MCF 10A (cell line): Measurements from ENCODE around the gene GGTLC3. TPM values are rescaled to one million over a fixed set of nuclear protein-coding genes. Genes with fewer than 3 reads are reported as not detected.
"Not testable (repeated sequence)": the region's sequence is repeated elsewhere in the genome, so short reads cannot be mapped to it uniquely, and the experiment has no call there.

ENCODE experiments used
- Bru-seq: library from RNA; stranded (reverse); fragments of 400-500 nt; gene quantifications from one replicate; lab custom pipeline; 2021; lab: Mats Ljungman, UMichigan
- BruChase-seq, 2 experiments: library from RNA; stranded (reverse); fragments of 400-500 nt; gene quantifications; one replicate each; lab custom pipeline; 2021; lab: Mats Ljungman, UMichigan
- BruUV-seq: library from RNA; stranded (reverse); fragments of 400-500 nt; replicated peaks from 2 replicates; lab custom pipeline; 2021; lab: Mats Ljungman, UMichigan
- CTCF ChIA-PET: fragments of 300-600 bp; sonication (Branson Sonifier 250); formaldehyde crosslinking; extraction: SDS; loops from one replicate; lab custom pipeline; 2021; ENCODE audit warnings: antibody characterized with exemption, inconsistent platforms; lab: Yijun Ruan, JAX
- POLR2A ChIA-PET: fragments of 300-600, 350-650 bp; sonication (Branson Sonifier 250); formaldehyde crosslinking; extraction: SDS; loops from one replicate; lab custom pipeline; 2020; ENCODE audit warnings: antibody characterized with exemption, inconsistent platforms; lab: Yijun Ruan, JAX
- DNase-seq: peaks from one replicate; pipeline ENCODE4 v3.0.0-alpha.2; 2018; ENCODE audit not compliant: unreplicated experiment
- H3K27ac Mint-ChIP-seq: one replicate; pipeline ENCODE4 v1.8.0; 2022; ENCODE audit warnings: mild to moderate bottlenecking, low read depth, mixed read lengths; ENCODE audit not compliant: unreplicated experiment
- H3K27me3 Mint-ChIP-seq: one replicate; pipeline ENCODE4 v1.8.0; 2022; ENCODE audit warnings: mixed read lengths; ENCODE audit not compliant: insufficient read depth, unreplicated experiment
- H3K36me3 Mint-ChIP-seq: one replicate; pipeline ENCODE4 v1.8.0; 2022; ENCODE audit warnings: mild to moderate bottlenecking, moderate library complexity, mixed read lengths; ENCODE audit not compliant: insufficient read depth, unreplicated experiment
- H3K4me1 Mint-ChIP-seq: one replicate; pipeline ENCODE4 v1.8.0; 2022; ENCODE audit warnings: mixed read lengths; ENCODE audit not compliant: insufficient read depth, unreplicated experiment
- H3K4me3 Mint-ChIP-seq: one replicate; pipeline ENCODE4 v1.8.0; 2022; ENCODE audit warnings: mild to moderate bottlenecking, moderate library complexity, mixed read lengths; ENCODE audit not compliant: unreplicated experiment
- H3K9me3 Mint-ChIP-seq: one replicate; pipeline ENCODE4 v1.8.0; 2022; ENCODE audit warnings: mixed read lengths; ENCODE audit not compliant: unreplicated experiment
- intact Hi-C: fragments of 100-400 bp; cut with micrococcal nuclease; formaldehyde crosslinking; loops from 2 replicates; pipeline ENCODE4 v1.14.1; 2022
- long read RNA-seq: library from polyadenylated mRNA; stranded (forward); transcript quantifications from one replicate; pipeline ENCODE4 v2.0.0, GENCODE V29; 2022
- total RNA-seq: library from RNA; stranded (reverse); gene quantifications from 2 replicates; pipeline ENCODE4 v1.2.3, GENCODE V29; 2022

GGTLC3 gene
- total RNA-seq: not detected in 2 replicates
- not detected for Bru-seq, nascent RNA
- BruChase-seq, experiment 1, labeled RNA remaining after a 6-hour chase: not detected
- BruChase-seq, experiment 2, labeled RNA remaining after a 2-hour chase: not detected
- long read RNA-seq: 0 reads

DNA sequence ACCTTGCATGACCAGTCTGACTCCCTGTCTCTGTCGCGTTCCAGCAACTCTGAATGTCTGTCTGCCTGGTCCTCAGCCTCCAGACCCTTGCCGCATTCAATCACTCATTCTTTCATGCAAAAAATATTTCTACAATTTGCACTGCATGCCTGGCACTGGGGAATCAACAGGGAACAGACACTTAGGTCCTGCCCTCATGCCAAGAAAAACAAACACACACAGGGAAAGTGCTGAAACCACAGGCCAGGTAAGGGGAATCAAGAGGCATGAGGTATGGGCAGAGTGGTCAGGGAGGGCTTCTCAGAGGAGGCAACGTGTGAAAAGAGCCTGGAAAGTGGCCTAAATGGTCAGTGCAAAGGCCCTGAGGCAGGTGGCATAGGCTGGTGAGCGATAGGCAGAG lies at the start of gene GGTLC3:
TSS of gene GGTLC3 (minus strand) at position 101 of the 400 bp plus-strand sequence. CDS start 264 bp downstream, outside the sequence.
- H3K4me3 Mint-ChIP-seq, H3K27me3 Mint-ChIP-seq, H3K9me3 Mint-ChIP-seq, CTCF ChIA-PET, BruUV-seq, H3K36me3 Mint-ChIP-seq, H3K27ac Mint-ChIP-seq, H3K4me1 Mint-ChIP-seq, POLR2A ChIA-PET, intact Hi-C loops, DNase-seq: not testable (repeated sequence)

- BruUV-seq, H3K27ac Mint-ChIP-seq, H3K4me1 Mint-ChIP-seq, DNase-seq, H3K27me3 Mint-ChIP-seq, H3K4me3 Mint-ChIP-seq, CTCF ChIA-PET, H3K36me3 Mint-ChIP-seq, POLR2A ChIA-PET, H3K9me3 Mint-ChIP-seq, intact Hi-C loops: not testable (repeated sequence)
Observed at GRCh38 chr22:18560099-18560974, 42.4 kb upstream of the GGTLC3 start.

- POLR2A ChIA-PET, H3K4me1 Mint-ChIP-seq, H3K27ac Mint-ChIP-seq, H3K27me3 Mint-ChIP-seq, H3K4me3 Mint-ChIP-seq, CTCF ChIA-PET, BruUV-seq, H3K36me3 Mint-ChIP-seq, intact Hi-C loops, DNase-seq, H3K9me3 Mint-ChIP-seq: not testable (repeated sequence)
Observed at GRCh38 chr22:18558939-18559338, 41.0 kb upstream of the GGTLC3 start.

DNA sequence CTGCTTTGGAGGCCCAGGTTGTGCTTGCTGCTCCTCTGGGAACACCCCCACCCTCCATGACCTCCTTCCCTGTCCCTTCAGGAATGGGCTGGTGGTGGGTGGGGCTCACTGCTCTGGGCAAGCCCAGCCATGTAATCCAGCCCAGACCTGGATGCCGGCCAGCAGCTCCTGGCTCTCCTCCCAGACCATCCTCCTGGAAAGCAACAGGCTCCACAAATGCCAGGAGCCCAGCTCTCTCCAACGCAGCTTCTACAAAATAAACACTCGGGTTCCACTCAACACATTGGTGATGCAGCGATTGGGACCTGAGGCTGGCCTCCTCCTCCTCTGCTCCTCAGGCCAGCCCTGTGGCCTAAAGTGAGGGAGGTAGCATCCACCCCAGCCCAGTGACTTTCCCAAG lies 40.6 kb upstream of the GGTLC3 start:
- H3K4me3 Mint-ChIP-seq, BruUV-seq, H3K36me3 Mint-ChIP-seq, H3K27ac Mint-ChIP-seq, CTCF ChIA-PET, intact Hi-C loops, H3K4me1 Mint-ChIP-seq, H3K27me3 Mint-ChIP-seq, DNase-seq, POLR2A ChIA-PET, H3K9me3 Mint-ChIP-seq: not testable (repeated sequence)

DNA sequence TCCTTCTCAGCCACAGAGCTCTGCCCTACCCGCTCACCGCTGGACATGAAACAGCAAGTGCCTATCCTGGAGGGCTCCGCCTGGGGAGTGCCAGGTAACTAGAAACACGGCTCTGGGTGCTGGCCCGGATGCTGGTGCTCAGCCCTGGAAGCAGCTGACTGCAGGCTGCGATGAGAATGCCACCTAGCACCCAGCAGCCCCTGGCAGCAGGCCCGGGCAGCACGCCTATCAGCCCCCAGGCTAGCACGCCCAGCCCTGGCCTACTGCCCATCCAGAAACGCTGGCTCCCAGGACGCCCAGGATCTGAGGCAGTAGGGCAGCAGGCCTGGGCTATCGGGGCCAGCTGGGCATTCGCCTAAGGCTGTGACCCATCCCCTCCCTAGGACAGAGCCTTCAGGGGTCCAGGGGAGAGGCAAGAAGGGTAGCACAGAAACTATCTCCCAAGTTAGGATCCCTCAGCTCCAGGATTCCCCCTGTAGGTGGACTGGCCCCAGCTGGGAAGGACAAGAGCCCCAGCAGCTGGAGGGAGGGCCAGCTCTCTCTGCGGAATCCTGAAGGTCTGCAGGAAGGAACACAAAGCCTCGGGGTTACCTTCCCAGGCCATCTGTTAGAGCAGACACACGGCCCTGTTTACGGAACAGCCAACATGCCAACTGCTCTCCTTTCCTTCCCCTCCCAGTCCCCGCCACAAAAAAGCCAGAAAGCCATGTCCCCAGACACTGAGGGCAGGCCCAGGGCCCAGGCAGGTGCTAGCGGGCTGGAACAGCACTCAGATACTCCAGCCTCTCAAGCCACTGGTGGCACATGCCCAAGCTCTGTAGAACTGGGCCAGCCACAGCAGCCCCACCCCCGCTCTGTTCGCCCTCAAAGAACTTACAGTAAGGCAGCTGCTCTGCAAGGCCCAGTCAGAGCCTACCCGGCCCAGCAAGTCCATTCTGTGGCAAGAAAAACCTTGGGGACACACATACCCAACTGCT lies 36.6 kb upstream of the GGTLC3 start:
- CTCF ChIA-PET, H3K27me3 Mint-ChIP-seq, H3K4me1 Mint-ChIP-seq, POLR2A ChIA-PET, BruUV-seq, H3K36me3 Mint-ChIP-seq, DNase-seq, H3K27ac Mint-ChIP-seq, H3K9me3 Mint-ChIP-seq, H3K4me3 Mint-ChIP-seq, intact Hi-C loops: not testable (repeated sequence)

GRCh38 chr22:18552839-18553597 lies 35.1 kb upstream of the GGTLC3 start:
- H3K36me3 Mint-ChIP-seq, DNase-seq, H3K9me3 Mint-ChIP-seq, CTCF ChIA-PET, intact Hi-C loops, H3K27ac Mint-ChIP-seq, H3K4me1 Mint-ChIP-seq, H3K27me3 Mint-ChIP-seq, BruUV-seq, POLR2A ChIA-PET, H3K4me3 Mint-ChIP-seq: not testable (repeated sequence)

DNA sequence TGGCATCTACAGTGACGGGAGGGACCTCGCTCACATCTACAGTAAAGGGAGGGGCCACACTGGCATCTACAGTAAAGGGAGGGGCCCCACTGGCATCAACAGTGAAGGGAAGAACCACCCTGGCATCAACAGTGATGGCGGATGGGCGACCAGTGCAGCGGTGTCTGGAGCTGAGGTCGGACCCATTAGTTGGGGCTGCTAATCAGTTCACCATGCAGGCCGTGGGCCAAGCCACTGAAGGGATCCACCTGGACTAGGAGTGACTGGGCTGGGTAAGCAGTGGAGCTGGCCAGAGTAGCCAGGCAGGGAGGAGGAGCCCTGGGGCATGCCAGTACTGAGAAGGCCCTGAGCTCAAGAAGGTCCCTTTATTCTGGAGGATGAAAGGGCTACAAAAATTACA lies 33.1 kb upstream of the GGTLC3 start:
- BruUV-seq, H3K4me3 Mint-ChIP-seq, intact Hi-C loops, DNase-seq, H3K9me3 Mint-ChIP-seq, H3K4me1 Mint-ChIP-seq, H3K27me3 Mint-ChIP-seq, CTCF ChIA-PET, H3K27ac Mint-ChIP-seq, H3K36me3 Mint-ChIP-seq, POLR2A ChIA-PET: not testable (repeated sequence)

DNA sequence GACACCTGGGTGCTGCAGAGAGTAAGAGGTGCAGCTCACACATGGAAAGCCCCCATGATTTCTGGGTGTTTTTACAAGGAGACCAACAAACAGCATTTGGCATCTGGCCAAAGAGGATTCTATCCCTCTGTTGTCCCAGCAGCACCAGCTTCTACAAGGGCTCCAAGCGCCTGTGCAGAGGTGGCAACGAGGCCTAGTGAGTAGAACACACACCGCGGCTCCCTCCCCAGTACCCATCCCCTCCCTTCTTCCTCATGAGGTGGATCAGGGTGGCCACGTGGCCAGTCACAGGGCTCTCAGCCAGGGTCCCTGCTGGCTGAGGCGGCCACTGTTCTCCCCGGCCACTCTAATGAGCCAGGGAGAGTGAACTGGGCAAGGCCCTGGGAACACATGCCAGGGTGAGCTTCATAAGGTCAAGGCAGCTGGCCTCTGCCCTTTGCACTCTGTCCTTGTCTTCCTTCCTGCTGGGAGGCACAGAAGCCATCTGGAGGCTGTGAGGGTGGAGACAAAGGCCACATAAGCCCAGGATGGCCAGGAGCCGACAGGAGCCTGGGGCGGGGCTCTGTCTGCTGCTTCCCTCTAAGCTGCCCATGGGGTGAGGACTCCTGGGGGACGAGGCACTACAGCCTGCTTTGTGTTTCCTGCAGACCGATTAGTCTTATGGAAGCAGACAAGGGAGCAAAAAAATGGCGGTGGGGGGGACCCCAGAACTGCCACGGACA lies 31.7 kb upstream of the GGTLC3 start:
- H3K4me3 Mint-ChIP-seq, H3K27ac Mint-ChIP-seq, H3K4me1 Mint-ChIP-seq, H3K36me3 Mint-ChIP-seq, DNase-seq, intact Hi-C loops, H3K27me3 Mint-ChIP-seq, BruUV-seq, H3K9me3 Mint-ChIP-seq, CTCF ChIA-PET, POLR2A ChIA-PET: not testable (repeated sequence)
